Measurements from ENCODE around the gene NUTM2D.
"Not testable (repeated sequence)": the region's sequence is repeated elsewhere in the genome, so short reads cannot be mapped to it uniquely, and the experiment has no call there.

The NUTM2D gene

GRCh38 chr10:87357444-87357843, at the start of gene NUTM2D:
Gene NUTM2D, plus strand, starts transcription at chr10:87357744. Its CDS starts 522 bp downstream, at chr10:87358266.
- not testable (repeated sequence) for DNase-seq

- DNase-seq = peak; percentile 32
Measured at GRCh38 chr10:87308702-87309101, 48.8 kb upstream of the NUTM2D start.

GRCh38 chr10:87309657-87310056, 47.9 kb upstream of the NUTM2D start:
- not testable (repeated sequence) for DNase-seq

GRCh38 chr10:87311521-87311920, 46.0 kb upstream of the NUTM2D start:
- not testable (repeated sequence) for DNase-seq

GRCh38 chr10:87313649-87314359, 43.7 kb upstream of the NUTM2D start:
- DNase-seq = peak; percentile 30

GRCh38 chr10:87314360-87314973, 43.1 kb upstream of the NUTM2D start:
- DNase-seq = not testable (repeated sequence)

GRCh38 chr10:87321505-87321904, 36.0 kb upstream of the NUTM2D start:
- peak; percentile 14 for DNase-seq

- not testable (repeated sequence) for DNase-seq
Measured at GRCh38 chr10:87324559-87324958, 33.0 kb upstream of the NUTM2D start.

- not testable (repeated sequence) for DNase-seq
Measured at GRCh38 chr10:87327958-87328357, 29.6 kb upstream of the NUTM2D start.

GRCh38 chr10:87329131-87329530, 28.4 kb upstream of the NUTM2D start:
- not testable (repeated sequence) for DNase-seq

GRCh38 chr10:87332687-87333086, 24.9 kb upstream of the NUTM2D start:
- DNase-seq = not testable (repeated sequence)

GRCh38 chr10:87340411-87340810, 17.1 kb upstream of the NUTM2D start:
- DNase-seq = peak; percentile 24

- not testable (repeated sequence) for DNase-seq
Measured at GRCh38 chr10:87341546-87342142, 15.9 kb upstream of the NUTM2D start.

GRCh38 chr10:87342249-87342710, 15.3 kb upstream of the NUTM2D start:
- DNase-seq = peak; percentile 94

- DNase-seq = peak; percentile 93
Measured at GRCh38 chr10:87342711-87343258, 14.8 kb upstream of the NUTM2D start.

GRCh38 chr10:87345743-87346142, 11.8 kb upstream of the NUTM2D start:
- DNase-seq = not testable (repeated sequence)

- DNase-seq = not testable (repeated sequence)
Measured at GRCh38 chr10:87350161-87350560, 7.4 kb upstream of the NUTM2D start.

- peak; percentile 49 for DNase-seq
Measured at GRCh38 chr10:87352825-87353224, 4.7 kb upstream of the NUTM2D start.

GRCh38 chr10:87355110-87355509, 2.4 kb upstream of the NUTM2D start:
- DNase-seq = not testable (repeated sequence)

- not testable (repeated sequence) for DNase-seq
Measured at GRCh38 chr10:87358159-87358558, 615 bp downstream of the NUTM2D start.

- DNase-seq = not testable (repeated sequence)
Measured at GRCh38 chr10:87369514-87370112, 12.1 kb downstream of the NUTM2D start.

- DNase-seq = not testable (repeated sequence)
Measured at GRCh38 chr10:87374091-87374490, 16.5 kb downstream of the NUTM2D start.

GRCh38 chr10:87379115-87379514, 21.6 kb downstream of the NUTM2D start:
- DNase-seq = peak; percentile 32
